GM19025 (cell line): ENCODE data around the gene PODNL1.

Experiments used
- ATAC-seq: cut with Tn5 transposase; IDR thresholded peaks from one replicate; pipeline ENCODE4 v1.9.1; 2021; ENCODE audit warnings: mild to moderate bottlenecking, low read depth, moderate library complexity; ENCODE audit not compliant: unreplicated experiment

Gene PODNL1, protein sequence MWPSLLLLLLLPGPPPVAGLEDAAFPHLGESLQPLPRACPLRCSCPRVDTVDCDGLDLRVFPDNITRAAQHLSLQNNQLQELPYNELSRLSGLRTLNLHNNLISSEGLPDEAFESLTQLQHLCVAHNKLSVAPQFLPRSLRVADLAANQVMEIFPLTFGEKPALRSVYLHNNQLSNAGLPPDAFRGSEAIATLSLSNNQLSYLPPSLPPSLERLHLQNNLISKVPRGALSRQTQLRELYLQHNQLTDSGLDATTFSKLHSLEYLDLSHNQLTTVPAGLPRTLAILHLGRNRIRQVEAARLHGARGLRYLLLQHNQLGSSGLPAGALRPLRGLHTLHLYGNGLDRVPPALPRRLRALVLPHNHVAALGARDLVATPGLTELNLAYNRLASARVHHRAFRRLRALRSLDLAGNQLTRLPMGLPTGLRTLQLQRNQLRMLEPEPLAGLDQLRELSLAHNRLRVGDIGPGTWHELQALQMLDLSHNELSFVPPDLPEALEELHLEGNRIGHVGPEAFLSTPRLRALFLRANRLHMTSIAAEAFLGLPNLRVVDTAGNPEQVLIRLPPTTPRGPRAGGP

GRCh38 chr19:13938301-13939064, at the start of gene PODNL1:
Gene PODNL1 (minus strand): TSS chr19:13938417. CDS start chr19:13938181, 236 bp downstream.
- ATAC-seq, result no peak

DNA sequence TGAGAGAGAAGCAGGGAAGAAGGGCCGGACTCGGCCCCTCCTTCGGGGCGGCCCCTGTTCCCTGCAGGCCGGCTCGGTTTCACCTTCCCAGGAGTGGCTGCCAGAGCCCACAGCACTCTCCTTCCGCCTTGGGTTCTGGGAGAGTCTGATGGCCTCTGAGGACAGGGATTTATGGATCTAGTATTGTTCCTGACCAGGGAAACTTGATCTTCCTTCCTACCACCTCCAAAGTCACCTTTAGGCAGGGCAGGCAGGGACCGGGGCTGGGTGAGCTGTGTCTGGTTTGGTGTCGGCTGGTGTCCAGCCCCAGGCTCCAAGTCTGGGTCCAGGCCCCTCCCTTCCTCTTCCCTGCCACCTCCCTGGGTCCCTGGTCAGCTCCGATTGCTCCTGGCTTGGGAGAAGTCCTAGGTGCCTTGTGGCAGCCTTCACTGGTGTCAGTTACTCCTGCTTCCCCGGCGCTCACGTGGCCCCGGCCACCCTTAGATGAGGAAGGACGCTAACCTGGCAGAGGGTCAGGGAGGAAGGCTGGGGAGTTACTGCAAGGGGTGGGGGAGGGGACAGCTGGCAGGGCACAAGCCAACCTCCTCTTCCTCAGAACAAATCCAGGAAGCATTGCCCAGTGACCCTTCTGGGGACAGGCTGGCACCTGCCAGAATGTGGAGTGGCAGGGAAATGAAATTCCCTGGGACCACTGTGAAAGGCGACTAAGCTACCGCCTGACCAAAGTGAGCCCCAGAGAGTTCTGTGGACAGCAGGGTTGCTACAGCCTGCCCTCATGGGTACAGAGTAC, 49.1 kb upstream of the PODNL1 start:
- ATAC-seq, result no peak

- peak; percentile 83 for ATAC-seq
These were observed 48.2 kb upstream of the PODNL1 start for GRCh38 chr19:13986348-13986904.

GRCh38 chr19:13985771-13986347, 47.6 kb upstream of the PODNL1 start:
- peak; percentile 10 for ATAC-seq

DNA sequence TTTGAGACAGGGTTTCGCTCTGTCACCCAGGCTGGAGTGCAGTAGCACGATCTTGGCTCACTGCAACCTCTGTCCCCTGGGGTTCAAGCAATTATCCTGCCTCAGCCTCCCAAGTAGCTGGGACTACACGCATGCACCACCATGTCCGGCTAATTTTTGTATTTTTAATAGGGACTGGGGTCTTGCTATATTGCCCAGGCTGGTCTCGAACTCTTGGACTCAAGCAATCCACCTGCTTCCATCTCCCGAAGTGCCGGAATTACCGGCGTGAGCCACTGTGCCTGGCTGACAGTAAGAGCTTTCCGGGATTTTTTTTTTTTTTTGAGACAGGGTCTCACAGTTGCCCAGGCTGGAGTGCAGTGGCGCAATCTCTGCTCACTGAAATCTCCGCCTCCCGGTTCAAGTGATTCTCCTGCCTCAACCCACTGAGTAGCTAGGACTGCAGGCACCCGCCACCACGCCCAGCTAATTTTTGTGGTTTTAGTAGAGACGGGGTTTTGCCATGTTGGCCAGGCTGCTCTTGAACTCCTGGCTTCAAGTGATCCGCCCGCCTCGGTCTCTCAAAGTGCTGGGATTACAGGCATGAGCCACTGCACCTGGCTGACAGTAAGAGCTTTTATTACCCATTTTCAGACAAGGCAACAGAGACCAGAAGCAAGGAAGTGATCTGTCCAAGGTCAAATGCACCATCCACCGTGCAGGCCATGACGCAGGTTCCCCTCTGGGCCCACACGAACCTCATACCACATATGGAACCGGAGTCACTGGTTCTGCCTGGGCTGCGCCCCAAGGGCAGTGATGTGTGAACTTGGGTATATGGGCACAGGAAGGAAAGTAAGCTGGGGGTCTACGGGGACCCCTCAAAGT, 46.9 kb upstream of the PODNL1 start:
- no peak for ATAC-seq

DNA sequence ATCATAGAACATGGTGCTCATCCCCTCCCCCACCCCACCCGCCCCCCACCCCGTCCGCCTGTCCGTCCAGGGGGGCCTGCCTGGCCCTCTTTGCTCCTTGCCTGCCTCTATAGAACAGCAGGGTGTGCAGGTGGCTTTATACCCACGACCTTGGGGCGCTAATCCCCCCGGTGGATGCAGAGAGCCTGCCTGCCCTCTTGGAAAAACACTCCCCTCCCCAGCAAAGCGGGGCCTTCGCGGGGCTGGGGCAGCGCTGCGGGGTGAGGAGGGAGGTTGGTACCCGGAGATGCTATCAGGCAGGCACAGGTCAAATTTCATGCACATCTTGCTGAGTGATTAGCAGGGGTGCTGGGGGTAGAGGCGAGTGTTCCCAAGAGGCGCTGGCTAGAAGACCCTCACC, 46.0 kb upstream of the PODNL1 start:
- ATAC-seq, result no peak

GRCh38 chr19:13983213-13983889, 45.1 kb upstream of the PODNL1 start:
- no peak for ATAC-seq

DNA sequence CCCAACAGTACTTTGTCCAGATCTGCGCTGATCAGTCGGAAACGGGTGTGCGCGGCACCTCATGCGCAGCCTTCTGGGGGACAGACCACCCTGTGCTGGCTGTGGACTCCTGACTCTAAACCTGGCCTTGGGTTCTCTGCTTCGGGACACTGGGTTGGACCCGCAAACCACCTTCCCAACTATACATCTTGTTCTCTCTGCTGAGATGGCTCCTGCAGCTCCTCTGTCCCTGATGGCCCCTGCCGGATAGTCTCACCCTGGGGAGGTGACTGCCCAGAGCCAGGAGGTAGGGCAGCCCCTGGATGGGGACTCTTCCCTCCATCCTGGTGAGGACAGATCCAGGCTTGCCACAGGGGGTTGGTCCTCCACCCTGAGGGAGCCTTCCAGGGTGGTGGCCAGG, 44.6 kb upstream of the PODNL1 start:
- ATAC-seq, result no peak

- ATAC-seq, result no peak
These were observed 43.8 kb upstream of the PODNL1 start for GRCh38 chr19:13981988-13982501.

GRCh38 chr19:13981467-13981866, 43.2 kb upstream of the PODNL1 start:
- ATAC-seq, result no peak

- no peak for ATAC-seq
These were observed 42.8 kb upstream of the PODNL1 start for GRCh38 chr19:13981021-13981420.

GRCh38 chr19:13980340-13980739, 42.1 kb upstream of the PODNL1 start:
- no peak for ATAC-seq

DNA sequence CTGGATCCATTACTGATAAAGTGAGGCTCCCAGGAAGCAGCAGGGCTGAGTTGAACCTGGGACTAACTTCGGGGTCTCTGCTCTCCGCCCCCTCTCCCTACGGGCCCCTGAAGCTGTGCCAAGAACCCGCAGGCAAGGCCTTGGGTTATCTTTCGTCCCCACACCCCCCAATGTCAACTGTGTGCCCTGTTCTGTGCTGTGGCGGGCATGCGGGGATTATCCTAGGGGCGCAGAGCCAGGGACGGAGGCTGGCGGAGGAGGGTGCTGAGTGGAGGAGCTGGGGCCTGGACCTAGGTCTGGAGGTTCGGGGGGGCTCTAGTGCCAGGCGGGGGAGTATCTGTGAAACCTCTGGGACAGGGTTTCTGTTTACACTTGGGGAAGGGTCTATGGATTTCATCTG, 41.5 kb upstream of the PODNL1 start:
- ATAC-seq, result no peak

DNA sequence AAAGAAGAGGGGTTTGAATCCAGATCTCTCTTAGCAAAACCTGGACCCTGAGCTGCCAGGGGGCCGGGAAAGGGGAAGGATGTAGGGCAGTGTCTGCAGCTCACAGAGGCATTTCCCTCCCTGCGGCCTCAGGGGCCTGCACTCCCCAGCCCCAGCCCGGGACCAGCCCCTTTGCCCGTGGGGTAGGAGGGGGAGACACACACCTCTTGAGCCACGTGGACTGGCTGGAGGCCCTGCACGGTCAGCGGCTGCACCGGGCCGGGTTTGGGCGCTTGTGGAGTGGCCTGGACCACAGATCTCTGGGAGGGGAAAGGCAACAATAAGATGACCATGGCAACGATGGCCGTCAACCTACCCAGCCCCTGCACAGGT, 41.0 kb upstream of the PODNL1 start:
- ATAC-seq, result no peak

DNA sequence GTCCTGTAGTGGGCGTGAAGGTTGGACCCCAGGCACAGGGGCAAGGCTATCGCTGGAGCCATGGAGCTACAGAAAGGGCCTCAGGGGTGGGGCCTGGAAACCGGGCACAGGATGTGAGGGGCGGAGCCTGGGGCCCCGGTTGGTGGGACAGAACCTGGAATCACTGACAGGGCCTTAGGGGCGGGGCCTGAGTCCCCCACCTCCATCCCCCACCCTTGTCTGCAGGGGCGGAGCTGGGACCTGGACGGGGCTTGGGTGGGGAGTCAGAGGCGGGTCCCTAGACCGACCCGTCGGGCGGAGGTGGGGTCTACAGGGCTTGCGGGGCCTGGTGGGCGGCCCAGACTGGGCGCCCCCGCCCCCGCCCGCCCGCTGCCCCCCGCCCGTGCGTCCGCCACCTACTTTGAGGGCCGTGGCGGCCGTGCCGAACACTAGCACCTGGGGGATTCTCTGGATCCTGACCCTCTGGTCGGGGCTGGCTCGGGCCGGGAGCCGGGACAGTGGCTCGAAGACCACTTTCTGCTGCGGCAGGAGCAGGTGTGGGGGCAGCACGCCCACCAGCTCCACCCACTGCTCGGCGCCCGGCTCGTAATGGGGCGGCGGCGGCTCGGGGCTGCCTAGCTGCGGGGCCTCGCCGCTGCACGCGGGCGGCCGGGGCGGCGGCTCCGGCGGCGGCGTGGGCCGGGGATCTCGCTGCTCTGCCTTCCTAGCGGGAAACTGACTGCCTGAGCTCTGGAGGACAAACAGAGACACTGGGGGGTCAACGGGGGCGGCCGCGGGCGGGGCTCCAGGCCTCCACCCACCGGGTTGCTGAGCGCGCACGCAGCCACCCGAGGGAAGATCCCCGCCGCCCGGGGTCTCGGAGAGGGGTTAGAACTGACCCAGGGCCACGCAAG, 40.4 kb upstream of the PODNL1 start:
- no peak for ATAC-seq

GRCh38 chr19:13977803-13978202, 39.6 kb upstream of the PODNL1 start:
- no peak for ATAC-seq

- ATAC-seq, result no peak
These were observed 38.2 kb upstream of the PODNL1 start for GRCh38 chr19:13976446-13976845.
